GM12878 (cell line): Measurements from ENCODE around the gene ZNF174. TPM values are rescaled to one million over a fixed set of nuclear protein-coding genes. Genes with fewer than 3 reads are reported as not detected.
A peak's percentile ranks its signal among the peaks of the same experiment; 100 is the strongest.

Experiments used
- ATF3 ChIP-seq: IDR thresholded peaks from 2 replicates; pipeline ENCODE4 v1.6.1; 2011; ENCODE audit warnings: low read depth, mild to moderate bottlenecking, low read length, moderate library complexity, borderline replicate concordance; ENCODE audit errors: extremely low read depth
- CBX3 ChIP-seq: fragments of 200-600 bp; sonication (generic); IDR thresholded peaks from 2 replicates; pipeline ENCODE4 v1.6.1; 2016; ENCODE audit warnings: low read depth, borderline replicate concordance
- EED ChIP-seq: sonication (generic); IDR thresholded peaks from 2 replicates; pipeline ENCODE4 v1.6.1; 2016; ENCODE audit warnings: antibody characterized with exemption, low read depth
- EZH2 ChIP-seq: IDR thresholded peaks from 2 replicates; pipeline ENCODE4 v1.6.1; 2012; ENCODE audit warnings: low read depth, mild to moderate bottlenecking, control low read depth, inconsistent platforms, low read length, borderline replicate concordance; ENCODE audit not compliant: control insufficient read depth
- GATAD2B ChIP-seq: fragments of 450-650 bp; conservative IDR thresholded peaks from 2 replicates; pipeline ENCODE4 v1.6.1; 2017; ENCODE audit warnings: low read depth, mild to moderate bottlenecking, moderate library complexity
- HCFC1 ChIP-seq: fragments of 150-350 bp; IDR thresholded peaks from 2 replicates; pipeline ENCODE4 v1.6.1; 2014; ENCODE audit warnings: low read length
- IRF3 ChIP-seq: fragments of 450-650 bp; IDR thresholded peaks from 2 replicates; pipeline ENCODE4 v1.6.1; 2014; ENCODE audit warnings: mild to moderate bottlenecking
- IRF4 ChIP-seq: IDR thresholded peaks from 2 replicates; pipeline ENCODE4 v1.6.1; 2011; ENCODE audit warnings: low read depth, low read length
- JUND ChIP-seq: IDR thresholded peaks from 2 replicates; pipeline ENCODE4 v1.6.1; 2012; ENCODE audit warnings: low read depth, mild to moderate bottlenecking, low read length, improper control_type of control experiment, moderate library complexity
- LARP7 ChIP-seq: fragments of 450-650 bp; IDR thresholded peaks from 2 replicates; pipeline ENCODE4 v1.6.1; 2017; ENCODE audit warnings: mild to moderate bottlenecking
- NBN ChIP-seq: fragments of 450-650 bp; IDR thresholded peaks from 2 replicates; pipeline ENCODE4 v1.6.1; 2016
- NR2F1 ChIP-seq: fragments of 450-650 bp; conservative IDR thresholded peaks from 2 replicates; pipeline ENCODE4 v1.6.1; 2017; ENCODE audit warnings: mild to moderate bottlenecking
- PAX5 ChIP-seq: IDR thresholded peaks from 2 replicates; pipeline ENCODE4 v1.6.1; 2011; ENCODE audit warnings: low read depth, low read length, borderline replicate concordance
- PKNOX1 ChIP-seq: fragments of 450-650 bp; IDR thresholded peaks from 2 replicates; pipeline ENCODE4 v1.6.1; 2016; ENCODE audit warnings: mild to moderate bottlenecking
- RFX5 ChIP-seq: IDR thresholded peaks from 2 replicates; pipeline ENCODE4 v1.6.1; 2011; ENCODE audit warnings: low read depth, low read length, improper control_type of control experiment
- ZNF207 ChIP-seq: fragments of 450-650 bp; IDR thresholded peaks from 2 replicates; pipeline ENCODE4 v1.6.1; 2014; ENCODE audit warnings: antibody characterized with exemption, mild to moderate bottlenecking, borderline replicate concordance
- ZNF217 ChIP-seq: fragments of 450-650 bp; IDR thresholded peaks from 2 replicates; pipeline ENCODE4 v1.6.1; 2017; ENCODE audit warnings: antibody characterized with exemption, mild to moderate bottlenecking
- ZNF592 ChIP-seq: fragments of 450-650 bp; IDR thresholded peaks from 2 replicates; pipeline ENCODE4 v1.6.1; 2017; ENCODE audit warnings: mild to moderate bottlenecking, moderate library complexity
- ZNF687 ChIP-seq: fragments of 450-650 bp; IDR thresholded peaks from 2 replicates; pipeline ENCODE4 v1.6.1; 2017; ENCODE audit warnings: mild to moderate bottlenecking, moderate library complexity
- polyA plus RNA-seq, 11 experiments: library from polyadenylated mRNA; depleted of rRNA in 4 of 11; unstranded in 6 of 11; stranded (reverse) in 5 of 11; fragments of >200 nt; fragmentation: Nextera tagmentation in 4 of 11; fragmentation: Illumina TruSeq in 1 of 11; extraction: Ambion mirVana in 4 of 11; extraction: Trizol in 1 of 11; gene quantifications; 1 replicate in 1 of 11; 2 replicates in 10 of 11; pipeline versions ENCODE4 v1.2.1 to v1.2.3, GENCODE V29; 2011 to 2016; ENCODE audit warnings: inconsistent platforms in 2 of 11, missing spikeins in 2 of 11, low read depth in 1 of 11
- total RNA-seq, 4 experiments: library from RNA; depleted of rRNA in 3 of 4; stranded (reverse); fragments of >200 nt in 3 of 4; fragmentation: Illumina TruSeq in 1 of 4; extraction: Trizol in 1 of 4; gene quantifications; 2 replicates each; pipeline versions ENCODE4 v1.2.1 to v1.2.3, GENCODE V29; 2013 to 2021

The ZNF174 gene
- total and polyA plus RNA-seq, 10 of the 15 experiments (the other 5 are each of a cell fraction or from before 2014, with no cell fraction given): 3.0 to 14.3 (median 10.1) TPM

- TF ChIP-seq ZNF687 (peak; percentile 56), PKNOX1 (peak; percentile 18; the same call in 1 of the 2 replicates), RFX5 (no peak), IRF4 (no peak), ZNF217 (no peak), HCFC1 (peak; percentile 79), CBX3 (no peak), EZH2 (no peak), EED (0 out of 2 replicates have a peak, but pooled peaks have one; percentile 24), JUND (no peak), ZNF207 (peak; percentile 72; the same call in 1 of the 2 replicates), GATAD2B (peak; percentile 95), ZNF592 (0 out of 2 replicates have a peak, but pooled peaks have one; percentile 64), LARP7 (peak; percentile 87), IRF3 (no peak), ATF3 (peak; percentile 64; the same call in 1 of the 2 replicates), NBN (0 out of 2 replicates have a peak, but pooled peaks have one; percentile 18), PAX5 (no peak; the same call in 1 of the 2 replicates), NR2F1 (0 out of 2 replicates have a peak, but pooled peaks have one; percentile 34)
Measured at GRCh38 chr16:3457434-3458252, 56.6 kb downstream of the ZNF174 start (continued).
